GM12878 (cell line): ENCODE results near the gene MEIS1. TPM values are rescaled to one million over a fixed set of nuclear protein-coding genes. Genes with fewer than 3 reads are reported as not detected.

Experiments used
- ATAC-seq: fragments of 200-7000 bp; cut with Tn5 transposase; 3 replicates; pipeline ENCODE4 v1.9.1; 2020; ENCODE audit warnings: mild to moderate bottlenecking, moderate library complexity
- BruUV-seq: library from RNA; stranded (reverse); fragments of 400-500 nt; replicated peaks from 2 replicates; lab custom pipeline; 2021; lab: Mats Ljungman, UMichigan
- CTCF ChIA-PET: fragments of 300-600 bp; sonication (Branson Sonifier 250); formaldehyde crosslinking; extraction: SDS; loops from one replicate; lab custom pipeline; 2021; ENCODE audit warnings: inconsistent platforms; lab: Yijun Ruan, JAX
- POLR2A ChIA-PET: fragments of 350-600 bp; formaldehyde crosslinking; extraction: SDS; loops from one replicate; lab custom pipeline; 2021; ENCODE audit warnings: inconsistent platforms; lab: Charles Lee
- RAD21 ChIA-PET: fragments of 300-600 bp; sonication (Branson Sonifier 250); formaldehyde crosslinking; loops from one replicate; lab custom pipeline; 2023; ENCODE audit warnings: antibody characterized with exemption; ENCODE audit not compliant: unreplicated experiment; lab: Charles Lee
- SMC1A ChIA-PET: fragments of 300-600 bp; sonication (Branson Sonifier 250); formaldehyde crosslinking; loops from one replicate; lab custom pipeline; 2023; ENCODE audit not compliant: unreplicated experiment, uncharacterized antibody; lab: Charles Lee
- DNase-seq: peaks from one replicate; pipeline ENCODE4 v3.0.0-alpha.2; 2011; ENCODE audit warnings: low read depth, low spot score
- FAIRE-seq: peaks from 3 replicates; lab custom pipeline; 2011; peaks lifted over from hg19 to GRCh38; lab: Jason Lieb, UNC
- H2AFZ ChIP-seq: 2 replicates; pipeline ENCODE4 v1.6.0; 2011; ENCODE audit warnings: low read depth, low read length, control low read depth; ENCODE audit not compliant: control insufficient read depth
- H3K27ac ChIP-seq: 2 replicates; pipeline ENCODE4 v1.5.1; 2011; ENCODE audit warnings: control low read depth; ENCODE audit not compliant: control insufficient read depth, insufficient read depth
- H3K27me3 ChIP-seq, 2 experiments: replicated peaks in 1 of 2; 2 replicates each; pipeline versions ENCODE4 v1.6.0 to v1.6.1; 2011; ENCODE audit warnings: low read length in 1 of 2; ENCODE audit not compliant: control insufficient read depth in 2 of 2, insufficient read depth in 2 of 2
- H3K36me3 ChIP-seq, 2 experiments: 2 replicates each; pipeline ENCODE4 v1.5.1; 2011; ENCODE audit warnings: low read length in 1 of 2; ENCODE audit not compliant: control insufficient read depth in 2 of 2, insufficient read depth in 2 of 2
- H3K4me1 ChIP-seq: 2 replicates; pipeline ENCODE4 v1.6.1; 2011; ENCODE audit warnings: mild to moderate bottlenecking, low read length, moderate library complexity, mixed read lengths; ENCODE audit not compliant: control insufficient read depth, insufficient read depth
- H3K4me2 ChIP-seq: 2 replicates; pipeline ENCODE4 v1.6.0; 2011; ENCODE audit warnings: control low read depth; ENCODE audit not compliant: control insufficient read depth, insufficient read depth
- H3K4me3 ChIP-seq: fragments of 200-600 bp; sonication (generic); 2 replicates; pipeline ENCODE4 v1.5.1; 2016
- H3K79me2 ChIP-seq: 2 replicates; pipeline ENCODE4 v1.6.0; 2011; ENCODE audit warnings: low read length; ENCODE audit not compliant: control insufficient read depth, insufficient read depth
- H3K9ac ChIP-seq: 2 replicates; pipeline ENCODE4 v1.8.0; 2011; ENCODE audit warnings: low read length, control low read depth, mixed read lengths; ENCODE audit not compliant: control insufficient read depth, insufficient read depth
- H3K9me3 ChIP-seq: replicated peaks from 3 replicates; pipeline ENCODE4 v1.5.1; 2011; ENCODE audit warnings: mild to moderate bottlenecking, low read length; ENCODE audit not compliant: control insufficient read depth, insufficient read depth
- H4K20me1 ChIP-seq: 2 replicates; pipeline ENCODE4 v1.6.0; 2011; ENCODE audit not compliant: control insufficient read depth, insufficient read depth
- ATF7 ChIP-seq: fragments of 450-650 bp; IDR thresholded peaks from 2 replicates; pipeline ENCODE4 v1.6.1; 2016; ENCODE audit warnings: low read depth, mild to moderate bottlenecking
- BCL11A ChIP-seq: IDR thresholded peaks from 2 replicates; pipeline ENCODE4 v1.6.1; 2011; ENCODE audit warnings: low read depth, low read length
- BHLHE40 ChIP-seq, 2 experiments: fragments of 450-650 bp in 1 of 2; IDR thresholded peaks; 2 replicates each; pipeline ENCODE4 v1.6.1; 2011 to 2017; ENCODE audit warnings: low read depth in 2 of 2, borderline replicate concordance in 1 of 2, improper control_type of control experiment in 1 of 2, low read length in 1 of 2, mild to moderate bottlenecking in 1 of 2
- BMI1 ChIP-seq: fragments of 450-650 bp; IDR thresholded peaks from 2 replicates; pipeline ENCODE4 v1.6.1; 2016; ENCODE audit warnings: mild to moderate bottlenecking, moderate library complexity, borderline replicate concordance
- CHD2 ChIP-seq: IDR thresholded peaks from 2 replicates; pipeline ENCODE4 v1.6.1; 2011; ENCODE audit warnings: low read depth, low read length, improper control_type of control experiment, borderline replicate concordance
- HDGF ChIP-seq: fragments of 450-650 bp; IDR thresholded peaks from 2 replicates; pipeline ENCODE4 v1.6.1; 2016; ENCODE audit warnings: antibody characterized with exemption
- KAT2A ChIP-seq: conservative IDR thresholded peaks from 2 replicates; pipeline ENCODE4 v1.6.1; 2011; ENCODE audit warnings: low read depth, low read length; ENCODE audit not compliant: control insufficient read depth
- MYC ChIP-seq: IDR thresholded peaks from 2 replicates; pipeline ENCODE4 v1.6.1; 2011; ENCODE audit warnings: mild to moderate bottlenecking, low read length, moderate library complexity, inconsistent platforms; ENCODE audit not compliant: insufficient read depth, insufficient replicate concordance, insufficient read length, severe bottlenecking
- NR2C2 ChIP-seq: IDR thresholded peaks from 2 replicates; pipeline ENCODE4 v1.6.1; 2011; ENCODE audit warnings: borderline replicate concordance, low read depth; ENCODE audit not compliant: control insufficient read depth, insufficient read length
- PAX8 ChIP-seq: fragments of 450-650 bp; IDR thresholded peaks from 2 replicates; pipeline ENCODE4 v1.6.1; 2017; ENCODE audit warnings: mild to moderate bottlenecking, moderate library complexity
- RBBP5 ChIP-seq: fragments of 200-600 bp; sonication (generic); conservative IDR thresholded peaks from 2 replicates; pipeline ENCODE4 v1.6.1; 2016
- ZSCAN29 ChIP-seq: fragments of 450-650 bp; IDR thresholded peaks from 2 replicates; pipeline ENCODE4 v1.6.1; 2017; ENCODE audit warnings: mild to moderate bottlenecking, moderate library complexity
- WGBS: methylation state at CpG from one replicate; pipeline ENCODE4 v1.1.6; 2016; ENCODE audit warnings: low lambda C conversion rate; ENCODE audit not compliant: insufficient replicate concordance, insufficient coverage; ENCODE audit errors: missing lambda C conversion rate; 5-methylcytosine and 5-hydroxymethylcytosine counted together
- in situ Hi-C: fragments of 300-500 bp; cut with MboI; formaldehyde crosslinking; loops from 9 replicates; pipeline ENCODE4 v1.14.3; 2018; ENCODE audit warnings: mixed read lengths
- intact Hi-C: fragments of 100-400 bp; cut with micrococcal nuclease; formaldehyde crosslinking; loops from one replicate; pipeline ENCODE4 v1.14.2; 2022; ENCODE audit not compliant: unreplicated experiment
- polyA plus RNA-seq, 11 experiments: library from polyadenylated mRNA; depleted of rRNA in 4 of 11; unstranded in 6 of 11; stranded (reverse) in 5 of 11; fragments of >200 nt; fragmentation: Nextera tagmentation in 4 of 11; fragmentation: Illumina TruSeq in 1 of 11; extraction: Ambion mirVana in 4 of 11; extraction: Trizol in 1 of 11; gene quantifications; 1 replicate in 1 of 11; 2 replicates in 10 of 11; pipeline versions ENCODE4 v1.2.1 to v1.2.3, GENCODE V29; 2011 to 2016; ENCODE audit warnings: inconsistent platforms in 2 of 11, missing spikeins in 2 of 11, low read depth in 1 of 11
- total RNA-seq, 4 experiments: library from RNA; depleted of rRNA in 3 of 4; stranded (reverse); fragments of >200 nt in 3 of 4; fragmentation: Illumina TruSeq in 1 of 4; extraction: Trizol in 1 of 4; gene quantifications; 2 replicates each; pipeline versions ENCODE4 v1.2.1 to v1.2.3, GENCODE V29; 2013 to 2021
- TF ChIP-seq, protein P1 (sequence below): fragments of 450-650 bp; IDR thresholded peaks from 2 replicates; pipeline ENCODE4 v1.6.1; 2018; ENCODE audit warnings: mild to moderate bottlenecking, low read depth, moderate library complexity; ENCODE audit not compliant: partially characterized antibody
- TF ChIP-seq, protein P2 (sequence below): IDR thresholded peaks from 2 replicates; pipeline ENCODE4 v1.6.1; 2012; ENCODE audit warnings: low read length, inconsistent platforms
- TF ChIP-seq, protein P3 (sequence below): fragments of 450-650 bp; IDR thresholded peaks from 2 replicates; pipeline ENCODE4 v1.6.1; 2014; ENCODE audit warnings: mild to moderate bottlenecking
- TF ChIP-seq, protein P4 (sequence below): fragments of 150-350 bp; IDR thresholded peaks from 2 replicates; pipeline ENCODE4 v1.6.1; 2016; ENCODE audit warnings: low read depth, low read length

The MEIS1 gene
- total and polyA plus RNA-seq, 10 of the 15 experiments (the other 5 are each of a cell fraction or from before 2014, with no cell fraction given): 0.04 to 0.31 (median 0.14) TPM; not detected in 6

DNA sequence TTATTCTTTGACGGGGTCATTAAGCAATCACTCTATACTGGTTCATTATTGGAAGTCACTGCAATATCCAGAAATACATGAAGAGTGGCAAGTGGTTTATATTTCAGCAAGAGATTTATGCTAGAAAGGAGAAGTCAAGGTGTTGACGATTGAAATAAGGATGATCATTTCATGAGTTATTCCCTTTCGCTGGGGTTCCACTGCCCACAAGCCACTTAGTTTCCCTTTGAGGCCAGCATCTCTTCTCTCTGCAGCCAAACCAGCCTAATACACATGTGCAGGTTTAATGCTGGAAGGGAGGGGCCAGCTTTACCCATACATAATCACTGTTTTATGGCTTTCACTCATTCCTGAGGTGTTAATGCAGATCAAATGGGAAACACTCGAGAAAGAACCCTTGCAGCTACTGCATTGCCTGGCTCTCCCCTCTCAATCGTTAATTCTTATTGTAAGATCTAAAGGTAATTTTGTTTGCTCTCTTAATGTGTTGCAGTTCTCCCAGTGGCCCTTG lies 108.4 kb downstream of the MEIS1 start:
- no peaks in the 10 kb centered on the region for H3K36me3 ChIP-seq
- POLR2A ChIA-PET: interaction anchor here (0.6 kb wide), 1 partner anchor 1238 kb away, joined by 6 read pairs; no protein-coding TSS in a partner anchor
- H3K4me1 ChIP-seq: no peaks in the 10 kb centered on the region
- H3K27ac ChIP-seq: no peak overlapping the region
- in situ Hi-C loops (no loop called here), intact Hi-C loops (no loop called here)
- no peak for DNase-seq
- WGBS: 0% methylated on average over 5 of the region's 5 CpGs
- no peak overlapping the region for H2AFZ ChIP-seq
- no peak for FAIRE-seq
- RAD21 ChIA-PET: no interaction called here
- no peaks in the 10 kb centered on the region for H3K79me2 ChIP-seq
- no peaks in the 10 kb centered on the region for H3K27me3 ChIP-seq
- BruUV-seq: no TSS peak
- no peak for ATAC-seq
- H3K4me2 ChIP-seq: no peak overlapping the region
- H3K4me3 ChIP-seq: no peak overlapping the region
- no peaks in the 10 kb centered on the region for H4K20me1 ChIP-seq
- CTCF ChIA-PET: no interaction called here
- H3K9me3 ChIP-seq: no peaks in the 10 kb centered on the region
- SMC1A ChIA-PET: no interaction called here
- TF ChIP-seq, protein P1, sequence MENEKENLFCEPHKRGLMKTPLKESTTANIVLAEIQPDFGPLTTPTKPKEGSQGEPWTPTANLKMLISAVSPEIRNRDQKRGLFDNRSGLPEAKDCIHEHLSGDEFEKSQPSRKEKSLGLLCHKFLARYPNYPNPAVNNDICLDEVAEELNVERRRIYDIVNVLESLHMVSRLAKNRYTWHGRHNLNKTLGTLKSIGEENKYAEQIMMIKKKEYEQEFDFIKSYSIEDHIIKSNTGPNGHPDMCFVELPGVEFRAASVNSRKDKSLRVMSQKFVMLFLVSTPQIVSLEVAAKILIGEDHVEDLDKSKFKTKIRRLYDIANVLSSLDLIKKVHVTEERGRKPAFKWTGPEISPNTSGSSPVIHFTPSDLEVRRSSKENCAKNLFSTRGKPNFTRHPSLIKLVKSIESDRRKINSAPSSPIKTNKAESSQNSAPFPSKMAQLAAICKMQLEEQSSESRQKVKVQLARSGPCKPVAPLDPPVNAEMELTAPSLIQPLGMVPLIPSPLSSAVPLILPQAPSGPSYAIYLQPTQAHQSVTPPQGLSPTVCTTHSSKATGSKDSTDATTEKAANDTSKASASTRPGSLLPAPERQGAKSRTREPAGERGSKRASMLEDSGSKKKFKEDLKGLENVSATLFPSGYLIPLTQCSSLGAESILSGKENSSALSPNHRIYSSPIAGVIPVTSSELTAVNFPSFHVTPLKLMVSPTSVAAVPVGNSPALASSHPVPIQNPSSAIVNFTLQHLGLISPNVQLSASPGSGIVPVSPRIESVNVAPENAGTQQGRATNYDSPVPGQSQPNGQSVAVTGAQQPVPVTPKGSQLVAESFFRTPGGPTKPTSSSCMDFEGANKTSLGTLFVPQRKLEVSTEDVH: no peak
- TF ChIP-seq ZSCAN29 (no peak), BHLHE40 (IDR thresholded peaks at IDR 0.05; ENCODE audit: borderline replicate concordance in 1 of 2, low read depth in 2 of 2, low read length in 1 of 2) (no peak), PAX8 (no peak), ATF7 (no peak), MYC (no peak), HDGF (no peak), RBBP5 (no peak), BMI1 (no peak), KAT2A (no peak), NR2C2 (no peak), CHD2 (no peak), BCL11A (no peak)
- TF ChIP-seq, protein P2, sequence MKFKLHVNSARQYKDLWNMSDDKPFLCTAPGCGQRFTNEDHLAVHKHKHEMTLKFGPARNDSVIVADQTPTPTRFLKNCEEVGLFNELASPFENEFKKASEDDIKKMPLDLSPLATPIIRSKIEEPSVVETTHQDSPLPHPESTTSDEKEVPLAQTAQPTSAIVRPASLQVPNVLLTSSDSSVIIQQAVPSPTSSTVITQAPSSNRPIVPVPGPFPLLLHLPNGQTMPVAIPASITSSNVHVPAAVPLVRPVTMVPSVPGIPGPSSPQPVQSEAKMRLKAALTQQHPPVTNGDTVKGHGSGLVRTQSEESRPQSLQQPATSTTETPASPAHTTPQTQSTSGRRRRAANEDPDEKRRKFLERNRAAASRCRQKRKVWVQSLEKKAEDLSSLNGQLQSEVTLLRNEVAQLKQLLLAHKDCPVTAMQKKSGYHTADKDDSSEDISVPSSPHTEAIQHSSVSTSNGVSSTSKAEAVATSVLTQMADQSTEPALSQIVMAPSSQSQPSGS: no peak
- TF ChIP-seq, protein P3, sequence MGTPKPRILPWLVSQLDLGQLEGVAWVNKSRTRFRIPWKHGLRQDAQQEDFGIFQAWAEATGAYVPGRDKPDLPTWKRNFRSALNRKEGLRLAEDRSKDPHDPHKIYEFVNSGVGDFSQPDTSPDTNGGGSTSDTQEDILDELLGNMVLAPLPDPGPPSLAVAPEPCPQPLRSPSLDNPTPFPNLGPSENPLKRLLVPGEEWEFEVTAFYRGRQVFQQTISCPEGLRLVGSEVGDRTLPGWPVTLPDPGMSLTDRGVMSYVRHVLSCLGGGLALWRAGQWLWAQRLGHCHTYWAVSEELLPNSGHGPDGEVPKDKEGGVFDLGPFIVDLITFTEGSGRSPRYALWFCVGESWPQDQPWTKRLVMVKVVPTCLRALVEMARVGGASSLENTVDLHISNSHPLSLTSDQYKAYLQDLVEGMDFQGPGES: no peak
- TF ChIP-seq, protein P4, sequence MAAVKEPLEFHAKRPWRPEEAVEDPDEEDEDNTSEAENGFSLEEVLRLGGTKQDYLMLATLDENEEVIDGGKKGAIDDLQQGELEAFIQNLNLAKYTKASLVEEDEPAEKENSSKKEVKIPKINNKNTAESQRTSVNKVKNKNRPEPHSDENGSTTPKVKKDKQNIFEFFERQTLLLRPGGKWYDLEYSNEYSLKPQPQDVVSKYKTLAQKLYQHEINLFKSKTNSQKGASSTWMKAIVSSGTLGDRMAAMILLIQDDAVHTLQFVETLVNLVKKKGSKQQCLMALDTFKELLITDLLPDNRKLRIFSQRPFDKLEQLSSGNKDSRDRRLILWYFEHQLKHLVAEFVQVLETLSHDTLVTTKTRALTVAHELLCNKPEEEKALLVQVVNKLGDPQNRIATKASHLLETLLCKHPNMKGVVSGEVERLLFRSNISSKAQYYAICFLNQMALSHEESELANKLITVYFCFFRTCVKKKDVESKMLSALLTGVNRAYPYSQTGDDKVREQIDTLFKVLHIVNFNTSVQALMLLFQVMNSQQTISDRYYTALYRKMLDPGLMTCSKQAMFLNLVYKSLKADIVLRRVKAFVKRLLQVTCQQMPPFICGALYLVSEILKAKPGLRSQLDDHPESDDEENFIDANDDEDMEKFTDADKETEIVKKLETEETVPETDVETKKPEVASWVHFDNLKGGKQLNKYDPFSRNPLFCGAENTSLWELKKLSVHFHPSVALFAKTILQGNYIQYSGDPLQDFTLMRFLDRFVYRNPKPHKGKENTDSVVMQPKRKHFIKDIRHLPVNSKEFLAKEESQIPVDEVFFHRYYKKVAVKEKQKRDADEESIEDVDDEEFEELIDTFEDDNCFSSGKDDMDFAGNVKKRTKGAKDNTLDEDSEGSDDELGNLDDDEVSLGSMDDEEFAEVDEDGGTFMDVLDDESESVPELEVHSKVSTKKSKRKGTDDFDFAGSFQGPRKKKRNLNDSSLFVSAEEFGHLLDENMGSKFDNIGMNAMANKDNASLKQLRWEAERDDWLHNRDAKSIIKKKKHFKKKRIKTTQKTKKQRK: no peak
- TF ChIP-seq, all 136 proteins: peak for 0
- H3K9ac ChIP-seq: no peak overlapping the region
